SK-N-MC (cell line): ENCODE data around the gene COL8A2.

Experiments
- EZH2 ChIP-seq: fragments of 200-600 bp; sonication (generic); IDR thresholded peaks from one replicate; pipeline ENCODE4 v1.6.1; 2017; ENCODE audit warnings: antibody characterized with exemption
- FOXP2 ChIP-seq: optimal IDR thresholded peaks from 2 replicates; pipeline ENCODE3; 2011; ENCODE audit warnings: mild to moderate bottlenecking, moderate library complexity; ENCODE audit not compliant: insufficient read depth; ENCODE audit errors: extremely low read length, control extremely low read depth
- POLR2AphosphoS5 ChIP-seq: IDR thresholded peaks from 2 replicates; pipeline ENCODE4 v1.6.1; 2012; ENCODE audit warnings: mild to moderate bottlenecking, low read depth, low read length, borderline replicate concordance

DNA sequence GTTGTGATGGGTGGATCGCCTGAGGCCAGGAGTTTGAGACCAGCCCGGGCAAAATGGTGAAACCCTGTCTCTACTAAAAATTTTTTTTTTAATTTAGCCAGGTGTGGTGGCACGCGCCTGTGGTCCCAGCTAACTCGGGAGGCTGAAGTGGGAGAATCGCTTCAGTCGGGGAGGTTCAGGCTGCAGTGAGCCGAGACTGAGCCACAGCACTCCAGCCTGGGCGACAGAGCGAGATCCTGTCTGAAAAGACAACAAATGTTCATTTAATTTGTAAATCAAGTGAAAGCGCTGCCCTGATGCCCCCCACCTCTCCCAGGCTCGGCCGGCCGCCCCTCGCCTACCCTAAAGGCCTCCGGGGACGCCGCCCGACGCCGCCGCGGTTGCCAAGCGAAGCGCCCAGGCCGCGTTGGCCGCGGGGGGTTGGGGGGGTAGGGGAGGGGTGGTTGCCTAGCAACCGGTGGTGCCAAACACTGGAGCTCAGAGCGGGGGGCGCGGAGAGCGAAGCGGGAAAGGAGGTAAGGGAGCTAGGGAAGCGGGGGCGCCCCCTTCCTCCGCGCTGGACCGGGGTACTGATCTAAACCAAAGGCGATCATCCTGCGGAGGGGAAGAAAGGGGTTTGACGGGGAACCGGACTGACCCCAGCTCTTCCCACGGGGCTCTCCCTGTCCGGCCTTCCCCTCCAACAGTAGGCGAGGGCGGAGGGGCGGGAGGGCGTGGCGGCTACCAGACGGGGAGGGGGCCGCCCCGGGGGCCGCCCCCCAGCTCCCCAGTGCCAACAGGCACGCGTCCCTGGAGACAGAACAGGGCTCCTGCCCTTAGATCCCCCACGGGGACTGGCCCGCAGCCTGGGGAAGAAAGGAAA is 41.2 kb downstream of the COL8A2 start, which contains the start of gene TEKT2:
- TF ChIP-seq POLR2AphosphoS5 (no peak; the same call in 1 of the 2 replicates), EZH2 (no peak), FOXP2 (no peak)
